ENCODE measurements around the gene KLHL10. TPM values are rescaled to one million over a fixed set of nuclear protein-coding genes. Genes with fewer than 3 reads are reported as not detected.

KLHL10 gene
- total and polyA plus RNA-seq, 2 of the 4 experiments (the other 2 are of a cell fraction) = 0.18 TPM; not detected in 1

- Histone ChIP-seq H3K4ac (ENCODE audit: low read depth, low read length) (no peak overlapping the region), H2BK120ac (ENCODE audit: low read depth, low read length) (no peak overlapping the region), H3K27me3 (ENCODE audit: control insufficient read depth, insufficient read depth, low read length) (no peaks in the 10 kb centered on the region), H2AK9ac (replicated peaks; ENCODE audit: low read depth, low read length, poor library complexity) (peak overlapping the region; percentile 79), H2AK5ac (ENCODE audit: low read depth, low read length) (no peak overlapping the region), H3K9ac (ENCODE audit: low read depth, low read length) (no peak overlapping the region), H2BK5ac (ENCODE audit: low read depth, low read length, poor library complexity, severe bottlenecking) (no peak overlapping the region), H3K27ac (ENCODE audit: insufficient read depth, low read length) (no peak overlapping the region), H3K4me3 (ENCODE audit: insufficient read depth, low read depth, low read length) (no peak overlapping the region), H3K14ac (replicated peaks; ENCODE audit: low read depth, low read length) (no peak overlapping the region), H3K9me1 (ENCODE audit: insufficient read depth, low read length) (peaks cover 11% of the 10 kb centered on the region), H2AFZ (replicated peaks; ENCODE audit: low read length, poor library complexity) (peak overlapping the region; percentile 24), H3K18ac (ENCODE audit: low read depth, low read length) (no peak overlapping the region), H4K8ac (ENCODE audit: low read depth in 2 of 2, low read length in 2 of 2) (no peak overlapping the region), H4K91ac (ENCODE audit: insufficient read depth, low read depth, low read length) (no peak overlapping the region), H2BK20ac (ENCODE audit: low read depth, low read length) (no peak overlapping the region), H3K4me2 (ENCODE audit: low read depth, low read length) (no peak overlapping the region), H3K56ac (ENCODE audit: extremely low read depth, insufficient read depth, low read length) (no peak overlapping the region), H4K20me1 (ENCODE audit: insufficient read depth, low read length) (peaks cover 29% of the 10 kb centered on the region), H3K79me1 (ENCODE audit: low read depth in 1 of 2, low read length in 2 of 2) (peaks cover 12 to 24% of the 10 kb centered on the region in 2 experiments), H3K4me1 (ENCODE audit: control insufficient read depth, insufficient read depth, low read length) (no peaks in the 10 kb centered on the region), H2BK15ac (ENCODE audit: low read depth, low read length) (no peak overlapping the region), H4K5ac (ENCODE audit: low read depth, low read length) (no peak overlapping the region), H3K9me3 (ENCODE audit: control insufficient read depth, insufficient read depth, low read length) (no peaks in the 10 kb centered on the region), H3K23ac (ENCODE audit: low read depth, low read length) (no peak overlapping the region), H3K36me3 (ENCODE audit: control insufficient read depth, insufficient read depth, low read length) (0 out of 2 replicates have a peak, but pooled peaks cover 4% of the 10 kb centered on the region)
- CTCF ChIA-PET = no interaction called here
- intact Hi-C loops (cut with micrococcal nuclease) = no loop called here
- TF ChIP-seq POLR2A (IDR thresholded peaks at IDR 0.05; ENCODE audit: low read depth, low read length) (no peak), CTCF (conservative IDR thresholded peaks at IDR 0.05; ENCODE audit: low read depth, low read length) (no peak), USF2 (IDR thresholded peaks at IDR 0.05; ENCODE audit: low read depth, low read length) (no peak), RFX5 (IDR thresholded peaks at IDR 0.05; ENCODE audit: low read depth, low read length) (no peak), ELK1 (IDR thresholded peaks at IDR 0.05; ENCODE audit: borderline replicate concordance, low read depth, low read length) (no peak), RAD21 (IDR thresholded peaks at IDR 0.05; ENCODE audit: low read length) (no peak), RCOR1 (IDR thresholded peaks at IDR 0.05; ENCODE audit: insufficient replicate concordance, low read length) (no peak), FOS (IDR thresholded peaks at IDR 0.05; ENCODE audit: low read depth, low read length) (no peak), BHLHE40 (IDR thresholded peaks at IDR 0.05; ENCODE audit: low read depth, low read length) (no peak), MAFK (IDR thresholded peaks at IDR 0.05; ENCODE audit: low read depth, low read length) (no peak), SMC3 (IDR thresholded peaks at IDR 0.05; ENCODE audit: low read depth, low read length) (no peak), MXI1 (IDR thresholded peaks at IDR 0.05; ENCODE audit: borderline replicate concordance, low read depth, low read length) (no peak), MAZ (IDR thresholded peaks at IDR 0.05; ENCODE audit: borderline replicate concordance, low read depth, low read length) (no peak)
- ATAC-seq (ENCODE audit: low read depth) (no peak), DNase-seq (peak; percentile 35)
- no TSS peak for BruUV-seq (replicated peaks)
- dilution Hi-C loops (cut with HindIII; ENCODE audit: low sequenced_read_pairs, unreplicated experiment) = no loop called here
- in situ Hi-C loops (cut with MboI; ENCODE audit: low sequenced_read_pairs) = no loop called here
- WGBS, 2 experiments (ENCODE audit: extremely low coverage in 2 of 2, insufficient read length in 1 of 2) = 61% methylated on average over 3 of the region's 6 CpGs; no CpG with 5 or more reads in 1 of the 2 experiments
- POLR2A ChIA-PET (ENCODE audit: unreplicated experiment) = no interaction called here
Observed at GRCh38 chr17:41844971-41845370, 7.3 kb downstream of the KLHL10 start.

All from IMR-90 (cell line).